HepG2 (cell line): Measurements from ENCODE around the gene PC. TPM values are rescaled to one million over a fixed set of nuclear protein-coding genes. Genes with fewer than 3 reads are reported as not detected.

Source experiments
- AHR ChIP-seq: IDR thresholded peaks from 2 replicates; pipeline ENCODE4 v1.6.1; 2018; ENCODE audit warnings: missing genetic modification reagents, missing compliant biosample characterization
- BCL6 ChIP-seq: IDR thresholded peaks from 2 replicates; pipeline ENCODE4 v1.6.1; 2016; ENCODE audit warnings: missing genetic modification reagents, missing compliant biosample characterization
- GABPB1 ChIP-seq: IDR thresholded peaks from 2 replicates; pipeline ENCODE4 v1.6.1; 2016; ENCODE audit warnings: mild to moderate bottlenecking, missing genetic modification reagents, moderate library complexity, missing compliant biosample characterization
- ISX ChIP-seq: sonication (generic); formaldehyde crosslinking; conservative IDR thresholded peaks from 2 replicates; pipeline ENCODE4 v1.5.0; 2020; ENCODE audit warnings: missing genetic modification reagents
- MAFF ChIP-seq: IDR thresholded peaks from 2 replicates; pipeline ENCODE4 v1.6.1; 2011; ENCODE audit warnings: low read depth, low read length, improper control_type of control experiment
- NR2F1 ChIP-seq, 2 experiments: fragments of 450-650 bp in 1 of 2; formaldehyde crosslinking in 1 of 2; IDR thresholded peaks; 2 replicates each; pipeline versions ENCODE4 v1.5.0 to v1.6.1; 2016 to 2020; ENCODE audit warnings: mild to moderate bottlenecking in 1 of 2, missing compliant biosample characterization in 1 of 2, missing genetic modification reagents in 1 of 2, moderate library complexity in 1 of 2
- SNAPC4 ChIP-seq: sonication (generic); formaldehyde crosslinking; IDR thresholded peaks from 2 replicates; pipeline ENCODE4 v1.4.0; 2020; ENCODE audit warnings: mild to moderate bottlenecking, missing genetic modification reagents
- TFDP1 ChIP-seq: IDR thresholded peaks from 2 replicates; pipeline ENCODE4 v1.6.1; 2016; ENCODE audit warnings: missing compliant biosample characterization, missing genetic modification reagents, borderline replicate concordance
- U2AF2 ChIP-seq: fragments of 200-400 bp; formaldehyde crosslinking; IDR thresholded peaks from 2 replicates; pipeline ENCODE4 v1.6.1; 2017; ENCODE audit warnings: low read depth, mild to moderate bottlenecking, low read length
- ZBTB10 ChIP-seq: sonication (generic); formaldehyde crosslinking; IDR thresholded peaks from 2 replicates; pipeline ENCODE4 v1.4.0; 2020; ENCODE audit warnings: missing genetic modification reagents, borderline replicate concordance
- ZNF317 ChIP-seq: sonication (generic); formaldehyde crosslinking; IDR thresholded peaks from 2 replicates; pipeline ENCODE4 v1.5.0; 2020; ENCODE audit warnings: mild to moderate bottlenecking, missing genetic modification reagents
- ZSCAN5A ChIP-seq: sonication (generic); formaldehyde crosslinking; IDR thresholded peaks from 2 replicates; pipeline ENCODE4 v1.8.0; 2022; ENCODE audit warnings: mild to moderate bottlenecking, missing genetic modification reagents, borderline replicate concordance
- polyA plus RNA-seq, 8 experiments: library from polyadenylated mRNA; depleted of rRNA in 3 of 8; stranded (reverse) in 7 of 8; unstranded in 1 of 8; fragments of >200 nt; fragmentation: Illumina TruSeq in 4 of 8; extraction: Trizol in 4 of 8; gene quantifications; 2 replicates each; pipeline versions ENCODE4 v1.2.1 to v1.2.3, GENCODE V29; 2011 to 2016; ENCODE audit warnings: low read depth in 4 of 8, missing spikeins in 1 of 8, mixed read lengths in 1 of 8; ENCODE audit not compliant: insufficient read depth in 1 of 8
- total RNA-seq, 5 experiments: library from RNA; depleted of rRNA; stranded (reverse); fragments of >200 nt; fragmentation: Illumina TruSeq; extraction: Trizol; gene quantifications; 2 replicates each; pipeline ENCODE4 v1.2.3, GENCODE V29; 2016; ENCODE audit warnings: low read depth in 1 of 5

PC gene
- total and polyA plus RNA-seq, 2 of the 13 experiments (the other 11 are each of a cell fraction or from before 2014, with no cell fraction given) = 29.0 to 39.0 TPM

GRCh38 chr11:66842896-66843775, 115.0 kb downstream of the PC start, which contains the start of gene RCE1 (continued):
- no peak for TF ChIP-seq SNAPC4
- TF ChIP-seq U2AF2 = no peak
- peak; percentile 40; the same call in 1 of the 2 replicates for TF ChIP-seq TFDP1
- TF ChIP-seq GABPB1 (CRISPR knock-in tag) = peak; percentile 83
- no peak for TF ChIP-seq MAFF
- TF ChIP-seq ZNF317 (CRISPR knock-in tag) = no peak
- peak; percentile 15; the same call in 1 of the 2 replicates for TF ChIP-seq BCL6 (CRISPR knock-in tag)
- TF ChIP-seq NR2F1 (CRISPR knock-in tag; IDR thresholded peaks at IDR 0.05) = no peak; a peak in 1 of 4 replicates
- no peak; the same call in 1 of the 2 replicates for TF ChIP-seq AHR (CRISPR knock-in tag)
- TF ChIP-seq ISX (CRISPR knock-in tag) = 0 out of 2 replicates have a peak, but pooled peaks have one; percentile 66
- TF ChIP-seq ZSCAN5A = 0 out of 2 replicates have a peak, but pooled peaks have one; percentile 29
- TF ChIP-seq ZBTB10 (CRISPR knock-in tag) = no peak
